WI38 (cell line): ENCODE measurements around the gene UBR4.

Experiments
- H3K4me3 ChIP-seq: 2 replicates; pipeline ENCODE4 v1.5.1; 2011; ENCODE audit warnings: low read depth, mild to moderate bottlenecking, control low read depth, low read length
- CTCF ChIP-seq: IDR thresholded peaks from 2 replicates; pipeline ENCODE4 v1.5.1; 2012; ENCODE audit warnings: low read depth, mild to moderate bottlenecking, control low read depth, low read length

UBR4 gene

GRCh38 chr1:19059773-19060172 is 150.3 kb downstream of the UBR4 start:
- TF ChIP-seq CTCF: no peak
- no peak overlapping the region for H3K4me3 ChIP-seq

- H3K4me3 ChIP-seq: no peak overlapping the region
- no peak for TF ChIP-seq CTCF
Observed at GRCh38 chr1:19058476-19058797, 151.6 kb downstream of the UBR4 start.

- TF ChIP-seq CTCF: no peak
- no peak overlapping the region for H3K4me3 ChIP-seq
Observed at GRCh38 chr1:19057784-19058475, 152.1 kb downstream of the UBR4 start.

GRCh38 chr1:19057182-19057779 is 152.8 kb downstream of the UBR4 start:
- no peak for TF ChIP-seq CTCF
- no peak overlapping the region for H3K4me3 ChIP-seq

GRCh38 chr1:19055701-19056100 is 154.4 kb downstream of the UBR4 start:
- H3K4me3 ChIP-seq: no peak overlapping the region
- TF ChIP-seq CTCF: no peak

- no peak overlapping the region for H3K4me3 ChIP-seq
- TF ChIP-seq CTCF: no peak
Observed at GRCh38 chr1:19055001-19055400, 155.1 kb downstream of the UBR4 start.

- no peak overlapping the region for H3K4me3 ChIP-seq
- no peak for TF ChIP-seq CTCF
Observed at GRCh38 chr1:19054216-19054615, 155.8 kb downstream of the UBR4 start.
